HG03196 (cell line): ENCODE results near the gene BCL2.
"Not testable (repeated sequence)": the region's sequence is repeated elsewhere in the genome, so short reads cannot be mapped to it uniquely, and the experiment has no call there.

ENCODE experiments used
- ATAC-seq: cut with Tn5 transposase; IDR thresholded peaks from one replicate; pipeline ENCODE4 v1.9.1; 2021; ENCODE audit not compliant: unreplicated experiment

BCL2 gene

GRCh38 chr18:63236921-63237846 lies 82.4 kb downstream of the BCL2 start:
- ATAC-seq: no peak

DNA sequence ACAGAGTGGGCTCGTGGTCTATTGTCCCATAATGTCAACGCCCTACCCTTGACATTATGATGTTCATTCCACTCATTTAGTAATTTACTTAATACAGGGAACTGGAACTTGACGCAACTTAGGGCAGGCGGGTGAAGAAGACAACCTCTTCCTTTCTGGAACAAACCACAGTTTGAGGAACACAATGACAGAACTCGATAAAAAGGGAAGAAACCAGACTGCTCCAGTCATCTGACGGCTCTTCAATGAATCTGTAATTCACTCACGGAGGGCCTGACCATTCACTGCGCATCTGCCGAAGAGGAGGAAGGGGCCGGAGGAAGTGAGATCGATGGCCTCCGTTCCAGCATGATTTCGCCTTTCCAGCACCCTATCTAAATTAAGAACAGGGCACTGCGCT lies 83.2 kb downstream of the BCL2 start:
- ATAC-seq: no peak

- not testable (repeated sequence) for ATAC-seq
Measured at GRCh38 chr18:63235920-63236319, 83.6 kb downstream of the BCL2 start.

- ATAC-seq: peak; percentile 49
Measured at GRCh38 chr18:63234841-63235240, 84.7 kb downstream of the BCL2 start.

DNA sequence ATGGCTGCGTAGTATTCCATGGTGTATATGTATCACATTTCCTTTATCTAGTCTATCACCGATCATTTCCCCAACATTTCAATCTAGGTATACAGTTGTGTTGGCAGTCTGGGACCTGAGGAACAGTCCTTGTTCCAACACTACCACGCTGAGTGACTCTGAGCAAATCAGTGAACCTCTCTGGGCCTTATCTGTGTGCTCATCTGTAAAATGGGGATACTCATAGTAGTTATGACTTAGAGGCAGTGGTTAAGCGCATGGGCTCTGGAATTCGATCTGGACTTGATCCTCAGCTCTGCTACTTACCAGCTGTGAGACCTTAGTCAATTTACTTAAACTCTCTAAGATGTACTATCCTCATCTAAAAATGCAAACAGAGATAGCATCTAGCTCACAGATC lies 85.1 kb downstream of the BCL2 start:
- ATAC-seq: no peak

GRCh38 chr18:63233334-63233733 lies 86.2 kb downstream of the BCL2 start:
- ATAC-seq: no peak

DNA sequence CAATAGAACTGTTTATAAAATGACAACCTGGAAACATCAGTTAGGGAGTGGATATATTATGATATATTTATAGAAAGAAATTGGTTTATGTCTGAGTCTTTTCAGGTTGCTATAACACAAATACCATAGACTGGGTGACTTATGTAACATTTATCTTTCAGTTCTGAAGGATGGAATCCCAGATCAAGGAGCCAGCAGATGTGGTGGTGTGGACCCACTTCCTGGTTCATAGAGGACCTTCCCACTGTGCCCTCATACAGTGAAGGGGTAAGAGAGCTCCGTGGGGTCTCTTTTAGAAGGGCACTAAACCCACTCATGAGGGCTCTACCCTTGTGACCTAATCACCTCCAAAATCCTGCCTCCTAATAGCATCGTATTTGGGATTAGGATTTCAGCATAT lies 86.7 kb downstream of the BCL2 start:
- no peak for ATAC-seq

- ATAC-seq: no peak
Measured at GRCh38 chr18:63229971-63230370, 89.6 kb downstream of the BCL2 start.

- no peak for ATAC-seq
Measured at GRCh38 chr18:63225434-63225833, 94.1 kb downstream of the BCL2 start.

DNA sequence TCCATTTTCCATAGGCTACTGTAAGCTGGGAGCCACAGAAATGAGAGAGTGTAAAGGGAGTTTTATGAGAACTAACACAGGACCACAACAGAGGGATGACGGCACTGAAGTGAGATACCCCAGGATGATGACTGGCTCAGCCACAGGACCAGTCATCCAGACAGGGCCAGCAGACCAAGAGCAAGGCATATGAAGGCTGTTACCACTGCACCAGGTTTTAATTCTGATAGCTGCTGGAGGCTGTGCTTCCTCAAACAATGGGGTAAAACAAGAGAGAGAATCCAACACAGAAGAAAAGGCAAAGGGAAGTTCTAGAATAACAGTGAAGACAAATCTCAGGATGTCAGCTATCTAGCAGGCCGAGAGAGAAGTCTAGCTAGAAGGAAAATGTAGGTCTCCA lies 94.9 kb downstream of the BCL2 start:
- no peak for ATAC-seq

DNA sequence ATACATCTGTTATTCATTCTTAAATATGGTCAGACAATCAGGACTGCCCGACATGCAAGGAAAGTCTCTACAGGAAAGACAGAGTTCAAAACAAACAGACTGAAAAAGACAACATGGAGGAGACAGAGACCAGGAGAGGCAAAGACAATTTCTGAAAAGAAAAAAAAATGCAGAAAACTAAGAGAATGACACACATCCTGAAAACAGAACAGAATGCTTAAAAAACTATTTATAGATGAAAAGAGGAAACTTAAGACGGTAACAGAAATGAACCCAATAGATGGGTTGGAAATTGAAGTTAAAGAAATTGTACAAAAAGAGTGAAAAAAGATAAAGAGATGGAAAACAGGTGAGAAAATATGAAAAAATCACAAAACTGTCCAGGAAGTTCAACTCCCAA lies 95.7 kb downstream of the BCL2 start:
- ATAC-seq: no peak

DNA sequence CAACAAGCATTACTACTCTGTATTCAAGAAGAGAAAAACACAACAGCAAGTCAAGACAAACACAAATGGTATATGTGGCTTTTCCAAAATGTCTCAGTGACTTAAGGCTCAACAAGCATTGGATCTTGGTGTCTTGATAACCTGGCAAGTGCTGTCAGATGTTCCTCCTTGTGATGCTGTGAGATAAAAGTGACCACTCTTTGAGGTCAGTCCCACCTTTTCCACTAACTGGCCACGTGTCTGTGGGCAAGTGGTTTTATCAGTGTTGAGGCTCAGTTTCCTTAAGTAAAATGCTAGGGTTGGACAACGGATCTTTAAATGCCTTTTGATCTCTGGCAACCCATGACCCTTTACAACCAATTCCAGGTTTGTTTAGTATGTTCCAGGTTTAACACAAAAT lies 98.7 kb downstream of the BCL2 start:
- no peak for ATAC-seq

- ATAC-seq: no peak
Measured at GRCh38 chr18:63218472-63218871, 101.1 kb downstream of the BCL2 start.

GRCh38 chr18:63216516-63217311 lies 102.9 kb downstream of the BCL2 start:
- peak; percentile 57 for ATAC-seq

- no peak for ATAC-seq
Measured at GRCh38 chr18:63213936-63214671, 105.5 kb downstream of the BCL2 start.

DNA sequence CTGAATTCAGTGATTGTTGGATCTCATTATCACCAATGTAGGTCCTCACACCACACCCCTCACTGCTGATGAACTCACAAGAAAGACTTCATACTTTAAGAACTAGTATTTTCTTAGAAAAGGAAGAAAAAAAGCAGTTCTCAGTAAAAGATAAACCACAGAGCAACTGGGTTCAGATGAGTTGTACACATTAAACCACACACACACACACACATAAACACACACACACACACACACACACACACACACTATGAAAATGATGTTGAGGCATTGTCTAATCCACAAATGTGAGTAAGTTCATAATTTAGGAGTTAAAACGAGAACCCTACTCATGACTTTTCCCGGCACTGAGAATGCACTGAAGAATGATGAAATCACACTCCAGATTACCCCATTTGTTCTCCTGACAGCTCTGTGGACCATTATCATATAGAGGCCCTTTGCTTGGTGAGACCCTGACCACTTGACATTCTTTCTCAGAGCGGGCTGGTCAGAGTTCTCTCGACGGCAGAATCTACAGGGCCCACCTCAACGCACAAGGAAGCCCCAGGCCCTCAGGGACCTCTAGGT lies 106.2 kb downstream of the BCL2 start:
- no peak for ATAC-seq

DNA sequence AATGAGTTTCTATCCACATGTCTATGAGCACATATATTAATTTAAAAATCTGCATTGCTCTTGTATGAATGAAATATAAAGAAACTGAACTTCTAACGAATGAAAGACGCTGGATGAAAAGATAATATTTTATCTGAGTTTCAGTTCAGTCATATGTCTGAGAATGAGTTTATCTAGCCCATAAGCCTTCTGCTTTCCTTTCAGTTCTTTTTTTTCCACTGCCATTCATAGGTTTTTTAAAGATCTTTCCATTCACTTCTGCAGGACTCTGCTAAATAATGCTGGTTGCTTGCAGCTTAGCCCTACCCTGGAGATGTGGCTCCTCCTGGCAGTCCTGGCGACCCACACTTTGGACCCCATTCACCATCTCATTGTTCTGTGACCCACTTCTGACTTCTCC lies 109.0 kb downstream of the BCL2 start:
- no peak for ATAC-seq

DNA sequence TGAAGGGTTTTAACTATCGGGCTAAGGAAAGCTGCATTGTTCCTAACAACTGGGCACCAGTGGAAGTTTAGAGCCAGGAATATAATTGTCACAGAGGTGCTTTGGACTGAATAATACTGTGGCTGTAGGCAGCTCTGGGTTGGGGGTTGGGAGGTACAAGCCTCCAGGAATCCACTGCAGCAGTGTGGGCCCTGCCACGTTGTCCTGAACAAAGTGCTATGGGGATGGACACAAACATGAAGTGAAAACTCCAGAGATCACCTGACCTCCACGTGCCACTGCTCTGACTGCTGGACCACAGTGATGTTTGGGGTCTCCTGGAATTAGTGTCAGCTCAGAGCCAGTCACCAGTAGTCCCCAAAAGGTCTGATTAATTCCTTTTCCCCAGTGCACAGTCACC lies 110.9 kb downstream of the BCL2 start:
- ATAC-seq: no peak

DNA sequence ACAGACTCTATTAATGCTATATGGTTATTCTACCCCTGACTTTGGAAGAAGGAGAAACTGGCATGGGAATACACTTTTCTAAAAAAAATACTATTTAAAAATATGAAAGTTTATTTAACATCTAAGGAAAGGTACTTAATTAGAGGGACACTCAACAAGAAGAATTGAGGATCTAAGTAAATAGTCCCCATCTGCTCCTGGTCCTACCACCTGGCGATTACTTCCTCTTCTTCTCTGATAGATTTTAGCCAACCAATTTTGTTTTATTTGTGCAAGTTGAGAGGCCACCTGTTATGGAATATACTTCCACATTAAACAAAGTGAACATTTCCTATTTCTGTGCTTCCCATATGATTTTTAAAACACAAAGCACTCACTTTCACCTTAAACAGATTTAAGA lies 111.7 kb downstream of the BCL2 start:
- no peak for ATAC-seq

DNA sequence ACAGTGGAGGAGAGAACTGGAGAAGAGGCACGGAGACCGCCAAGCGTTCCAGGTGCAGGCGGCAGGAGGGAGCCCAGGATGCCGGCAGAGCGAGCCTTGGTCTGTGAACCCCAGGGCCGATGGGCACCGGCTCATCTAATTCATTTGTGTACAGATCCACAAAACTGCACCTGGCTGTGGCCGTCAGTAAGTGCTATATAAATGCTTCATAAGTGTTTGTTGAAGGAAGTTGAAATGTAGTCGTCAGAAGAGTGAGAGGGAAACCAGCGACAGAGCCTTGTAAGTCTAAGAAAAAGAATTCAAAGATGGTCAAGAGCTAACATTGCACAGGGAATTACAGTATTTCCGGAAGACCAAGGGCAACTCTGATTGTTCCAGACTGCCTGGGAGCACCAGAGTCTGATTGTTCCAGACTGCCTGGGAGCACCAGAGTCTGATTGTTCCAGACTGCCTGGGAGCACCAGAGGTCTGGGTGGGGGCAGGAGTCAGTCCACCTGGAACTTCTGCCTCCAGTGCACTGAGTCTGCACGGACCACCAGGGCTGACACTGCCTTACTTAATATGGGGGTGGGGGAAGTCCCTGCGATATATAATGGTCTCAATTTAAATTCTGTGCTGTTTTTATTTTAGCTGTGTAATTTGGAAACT lies 112.3 kb downstream of the BCL2 start:
- no peak for ATAC-seq
